Psoas muscle (tissue), 8 donors: ENCODE results near the gene DIP2B. TPM values are rescaled to one million over a fixed set of nuclear protein-coding genes. Genes with fewer than 3 reads are reported as not detected.

Experiments used
- ATAC-seq, 4 donors: fragments of 200-7000 bp; cut with Tn5 transposase; one replicate each; pipeline ENCODE4 v1.9.1; 2020; ENCODE audit warnings: moderate library complexity in 3 of 4, mild to moderate bottlenecking in 2 of 4
- DNase-seq, 2 donors: peaks; one replicate each; pipeline ENCODE4 v3.0.0-alpha.2; 2020
- H3K27ac ChIP-seq: fragments of 200-600 bp; one replicate; pipeline ENCODE4 v1.8.0; 2022
- H3K27me3 ChIP-seq, 3 donors: fragments of 200-600 bp in 1 of 3; one replicate each; pipeline versions ENCODE4 v1.6.1 to v1.8.0; 2013 to 2022; ENCODE audit warnings: low read length in 2 of 3, mild to moderate bottlenecking in 2 of 3, moderate library complexity in 1 of 3; ENCODE audit not compliant: insufficient read depth in 3 of 3
- H3K36me3 ChIP-seq, 2 donors: fragments of 200-600 bp in 1 of 2; one replicate each; pipeline versions ENCODE4 v1.6.1 to v1.8.0; 2013 to 2022; ENCODE audit warnings: low read depth in 1 of 2, mild to moderate bottlenecking in 1 of 2, moderate library complexity in 1 of 2; ENCODE audit not compliant: insufficient read depth in 1 of 2
- H3K4me1 ChIP-seq: fragments of 200-600 bp; one replicate; pipeline ENCODE4 v1.8.0; 2022
- H3K4me3 ChIP-seq: fragments of 200-600 bp; one replicate; pipeline ENCODE4 v1.8.0; 2022; ENCODE audit warnings: mild to moderate bottlenecking
- H3K9me3 ChIP-seq: fragments of 200-600 bp; one replicate; pipeline ENCODE4 v1.8.0; 2022
- CTCF ChIP-seq: fragments of 200-600 bp; IDR thresholded peaks from one replicate; pipeline ENCODE4 v1.8.0; 2022; ENCODE audit warnings: antibody characterized with exemption
- WGBS, 3 donors: extraction: QIAGEN DNeasy Blood & Tissue Kit; methylation state at CpG; one replicate each; pipeline versions ENCODE4 v1.1.6 to v1.1.7; 2013; 5-methylcytosine and 5-hydroxymethylcytosine counted together
- intact Hi-C, 2 donors: fragments of 100-400 bp; cut with DNase I; formaldehyde crosslinking; loops; one replicate each; pipeline versions ENCODE4 v1.11.0 to v1.14.2; 2022
- polyA plus RNA-seq, 3 donors: library from polyadenylated mRNA; stranded (reverse); fragments of 200-250 nt; gene quantifications; one replicate each; pipeline ENCODE4 v1.2.3, GENCODE V29; 2013
- total RNA-seq, 4 donors: library from RNA; stranded (reverse); fragmentation: NEBNext Ultra II Directional in 2 of 4; extraction: Animal tissue kit (Norgen Biotek cat#: 25700) in 2 of 4; gene quantifications; one replicate each; pipeline versions ENCODE4 v1.2.1 to v1.2.4, GENCODE V29; 2021 to 2023
- donor health status: healthy with polysubstance abuse.
- donor health status: DM: no; HTN: no; CAD: no; lungs with moderate emphysema.
- donor health status: Bipolar disorder and iron deficiency.
- donor health status: healthy.
- donor health status: DM: yes; HTN: yes; CAD: no.
- donor health status: DM: no; HTN: no; CAD: no.
- donor health status: DM: no; HTN: no; CAD: no.
- donor health status: DM: yes; HTN: yes; CAD: no.

DIP2B gene
- total and polyA plus RNA-seq, 7 donors = 2.2 to 10.7 (median 8.6) TPM

- WGBS, 3 donors = 76 to 83% (median 76%) methylated on average over 6 of the region's 6 CpGs
- TF ChIP-seq CTCF = no peak
- no peak overlapping the region for H3K27ac ChIP-seq
- intact Hi-C loops = no loop called here
- H3K36me3 ChIP-seq = peaks cover 0 to 6% of the 10 kb centered on the region in 2 donors
- H3K9me3 ChIP-seq = no peaks in the 10 kb centered on the region
- no peak overlapping the region for H3K4me3 ChIP-seq
- H3K27me3 ChIP-seq = no peaks in the 10 kb centered on the region
- DNase-seq = no peak
- no peak for ATAC-seq
- H3K4me1 ChIP-seq = no peaks in the 10 kb centered on the region
These were observed 129.2 kb downstream of the DIP2B start for GRCh38 chr12:50633955-50634354.

- WGBS, 3 donors = 83 to 98% (median 92%) methylated on average over 2 of the region's 2 CpGs
- no peaks in the 10 kb centered on the region for H3K9me3 ChIP-seq
- ATAC-seq (no peak), DNase-seq (no peak)
- TF ChIP-seq CTCF = no peak
- H3K27ac ChIP-seq = no peak overlapping the region
- H3K4me1 ChIP-seq = peaks cover 2% of the 10 kb centered on the region
- intact Hi-C loops = no loop called here
- no peak overlapping the region for H3K4me3 ChIP-seq
- peaks cover 0 to 6% of the 10 kb centered on the region in 2 donors for H3K36me3 ChIP-seq
- H3K27me3 ChIP-seq = no peaks in the 10 kb centered on the region
These were observed 129.6 kb downstream of the DIP2B start for GRCh38 chr12:50634379-50634778.

- no peaks in the 10 kb centered on the region for H3K9me3 ChIP-seq
- H3K27ac ChIP-seq = no peak overlapping the region
- no peak for TF ChIP-seq CTCF
- H3K4me3 ChIP-seq = no peak overlapping the region
- H3K36me3 ChIP-seq = peaks cover 0 to 6% of the 10 kb centered on the region in 2 donors
- no peak for ATAC-seq
- no peak for DNase-seq
- 41 to 59% (median 57%) methylated on average over 5 of the region's 5 CpGs for WGBS, 3 donors
- no peaks in the 10 kb centered on the region for H3K27me3 ChIP-seq
- H3K4me1 ChIP-seq = peaks cover 11% of the 10 kb centered on the region
- intact Hi-C loops = no loop called here
These were observed 130.6 kb downstream of the DIP2B start for GRCh38 chr12:50635364-50635763.

- TF ChIP-seq CTCF = no peak
- WGBS, 3 donors = 88 to 96% (median 90%) methylated on average over 4 of the region's 4 CpGs
- H3K9me3 ChIP-seq = no peaks in the 10 kb centered on the region
- intact Hi-C loops = no loop called here
- H3K27me3 ChIP-seq = no peaks in the 10 kb centered on the region
- DNase-seq (no peak), ATAC-seq (no peak)
- no peak overlapping the region for H3K4me3 ChIP-seq
- H3K4me1 ChIP-seq = peaks cover 16% of the 10 kb centered on the region
- no peak overlapping the region for H3K27ac ChIP-seq
- peaks cover 0 to under 1% of the 10 kb centered on the region in 2 donors for H3K36me3 ChIP-seq
These were observed 131.1 kb downstream of the DIP2B start for GRCh38 chr12:50635857-50636256.

- intact Hi-C loops = no loop called here
- H3K27me3 ChIP-seq = no peaks in the 10 kb centered on the region
- no peaks in the 10 kb centered on the region for H3K9me3 ChIP-seq
- DNase-seq (no peak), ATAC-seq (no peak)
- H3K4me3 ChIP-seq = no peak overlapping the region
- H3K27ac ChIP-seq = no peak overlapping the region
- H3K36me3 ChIP-seq = no peaks in the 10 kb centered on the region
- WGBS, 3 donors = 62 to 70% (median 62%) methylated on average over 3 of the region's 3 CpGs
- no peak for TF ChIP-seq CTCF
- H3K4me1 ChIP-seq = peaks cover 20% of the 10 kb centered on the region
These were observed 131.7 kb downstream of the DIP2B start for GRCh38 chr12:50636505-50636904.
